GM12865 (cell line): ENCODE measurements around the gene PRR15.

ENCODE experiments used
- DNase-seq: peaks from one replicate; pipeline ENCODE4 v3.0.0; 2010; ENCODE audit warnings: low read depth
- H3K4me3 ChIP-seq: 2 replicates; pipeline ENCODE4 v1.5.1; 2011; ENCODE audit warnings: mild to moderate bottlenecking, low read depth, low read length, control low read depth
- TF ChIP-seq, protein P1 (sequence below): IDR thresholded peaks from 2 replicates; pipeline ENCODE4 v1.5.1; 2011; ENCODE audit warnings: low read length, control low read depth, low read depth, inconsistent platforms; ENCODE audit not compliant: insufficient read depth; ENCODE audit errors: missing control alignments

The PRR15 gene

DNA sequence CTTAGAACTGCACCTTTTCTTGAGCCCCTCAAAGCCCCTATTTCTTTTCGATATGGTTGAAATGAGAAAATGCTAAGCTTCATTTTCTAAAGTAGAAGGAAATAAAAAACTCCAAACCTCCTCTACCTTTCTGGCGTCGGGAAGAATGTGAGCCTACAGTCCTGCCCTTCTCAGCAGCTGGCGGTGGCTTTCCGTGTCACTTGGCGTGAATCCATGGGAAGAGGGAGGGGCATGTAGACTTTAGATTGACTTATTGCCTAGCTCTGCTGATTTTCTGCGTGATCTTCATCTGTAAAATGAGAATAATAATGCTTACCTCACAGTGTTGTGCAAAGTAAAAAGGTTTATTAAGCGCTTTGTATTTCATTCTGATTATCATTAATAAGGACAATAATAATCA, 35.0 kb downstream of the PRR15 start:
- no peak for DNase-seq
- TF ChIP-seq, protein P1, sequence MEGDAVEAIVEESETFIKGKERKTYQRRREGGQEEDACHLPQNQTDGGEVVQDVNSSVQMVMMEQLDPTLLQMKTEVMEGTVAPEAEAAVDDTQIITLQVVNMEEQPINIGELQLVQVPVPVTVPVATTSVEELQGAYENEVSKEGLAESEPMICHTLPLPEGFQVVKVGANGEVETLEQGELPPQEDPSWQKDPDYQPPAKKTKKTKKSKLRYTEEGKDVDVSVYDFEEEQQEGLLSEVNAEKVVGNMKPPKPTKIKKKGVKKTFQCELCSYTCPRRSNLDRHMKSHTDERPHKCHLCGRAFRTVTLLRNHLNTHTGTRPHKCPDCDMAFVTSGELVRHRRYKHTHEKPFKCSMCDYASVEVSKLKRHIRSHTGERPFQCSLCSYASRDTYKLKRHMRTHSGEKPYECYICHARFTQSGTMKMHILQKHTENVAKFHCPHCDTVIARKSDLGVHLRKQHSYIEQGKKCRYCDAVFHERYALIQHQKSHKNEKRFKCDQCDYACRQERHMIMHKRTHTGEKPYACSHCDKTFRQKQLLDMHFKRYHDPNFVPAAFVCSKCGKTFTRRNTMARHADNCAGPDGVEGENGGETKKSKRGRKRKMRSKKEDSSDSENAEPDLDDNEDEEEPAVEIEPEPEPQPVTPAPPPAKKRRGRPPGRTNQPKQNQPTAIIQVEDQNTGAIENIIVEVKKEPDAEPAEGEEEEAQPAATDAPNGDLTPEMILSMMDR, result no peak
- H3K4me3 ChIP-seq, result no peak overlapping the region

DNA sequence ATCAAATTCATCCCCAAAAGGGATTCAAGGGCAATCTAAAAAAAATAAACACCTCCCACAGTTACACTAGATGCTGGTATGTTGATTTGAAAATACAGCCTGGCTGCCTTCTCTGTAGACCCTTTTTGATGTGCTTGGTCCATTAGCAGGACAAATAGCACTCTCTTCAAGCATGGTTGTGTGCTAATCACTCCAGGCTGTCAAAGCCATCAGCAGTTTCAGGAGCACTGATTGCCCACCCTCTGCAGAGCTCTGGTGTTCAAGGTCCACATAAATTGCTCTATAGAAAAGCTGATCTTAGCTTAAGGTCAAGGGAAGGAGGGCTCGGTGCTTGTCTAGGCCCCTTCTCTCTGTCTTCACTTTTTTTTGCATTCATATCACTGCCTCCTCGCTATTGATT, 35.4 kb downstream of the PRR15 start:
- TF ChIP-seq, protein P1, result no peak

DNA sequence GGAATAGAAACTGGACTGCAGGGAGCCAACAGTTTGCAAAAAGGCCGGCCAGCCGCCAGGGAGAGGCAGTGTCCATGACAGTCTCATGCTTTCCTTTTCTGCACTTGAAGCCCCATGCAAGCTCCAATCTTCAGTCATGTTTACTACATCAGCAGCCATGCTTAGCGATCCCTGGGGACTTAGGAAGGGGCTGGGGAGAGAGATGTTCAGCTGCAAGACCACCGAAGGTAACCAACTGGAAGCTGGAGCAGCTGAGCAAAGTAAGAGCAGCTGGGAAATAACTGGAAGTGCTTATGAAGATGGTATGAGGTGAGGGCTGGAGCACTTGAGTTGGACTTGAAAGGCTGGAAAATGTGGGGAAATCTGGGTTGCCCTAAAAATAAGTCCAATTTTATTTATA, 37.0 kb downstream of the PRR15 start:
- TF ChIP-seq, protein P1, result no peak
- no peak for DNase-seq
- no peak overlapping the region for H3K4me3 ChIP-seq

More for the DNA sequence above, 35.4 kb downstream of the PRR15 start:
- DNase-seq, result no peak
- no peak overlapping the region for H3K4me3 ChIP-seq

DNA sequence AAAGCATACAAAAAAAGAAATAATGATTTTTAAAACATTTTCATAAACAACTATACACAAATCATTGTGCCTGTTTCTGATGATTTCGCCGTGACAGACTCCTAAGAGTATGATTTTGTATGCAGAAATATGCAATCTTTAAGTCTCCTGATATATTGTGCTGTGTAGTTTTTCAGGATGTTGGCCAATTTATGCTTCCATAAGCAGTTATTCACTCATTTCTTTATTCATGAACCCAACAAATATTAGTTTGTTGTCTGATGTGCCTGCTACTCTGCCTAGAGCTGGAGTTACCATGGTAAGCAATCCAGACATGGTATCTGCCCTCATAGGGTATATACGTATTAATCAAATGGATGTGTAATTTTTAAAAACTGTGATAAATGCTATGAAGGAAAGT, 40.4 kb downstream of the PRR15 start:
- no peak overlapping the region for H3K4me3 ChIP-seq
- TF ChIP-seq, protein P1, result no peak
- no peak for DNase-seq

DNA sequence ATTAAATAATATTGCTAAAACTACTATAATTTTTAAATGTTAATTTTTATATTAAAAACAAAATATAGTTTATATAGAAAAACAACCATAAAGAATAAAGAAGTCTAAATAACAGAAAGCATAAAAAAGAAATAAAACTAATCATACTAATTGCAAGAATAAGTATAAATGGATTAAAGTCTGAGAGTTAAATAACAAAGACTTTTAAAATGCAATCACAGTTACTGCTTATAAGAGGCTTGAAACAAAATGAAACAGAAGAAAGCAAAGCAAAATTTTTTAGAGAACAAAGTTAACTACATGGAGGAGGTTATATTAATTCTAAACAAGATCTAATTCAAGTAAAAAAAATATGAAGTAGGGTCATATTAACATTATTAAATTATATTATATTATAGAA, 41.1 kb downstream of the PRR15 start:
- TF ChIP-seq, protein P1, result no peak
- no peak overlapping the region for H3K4me3 ChIP-seq
- no peak for DNase-seq

DNA sequence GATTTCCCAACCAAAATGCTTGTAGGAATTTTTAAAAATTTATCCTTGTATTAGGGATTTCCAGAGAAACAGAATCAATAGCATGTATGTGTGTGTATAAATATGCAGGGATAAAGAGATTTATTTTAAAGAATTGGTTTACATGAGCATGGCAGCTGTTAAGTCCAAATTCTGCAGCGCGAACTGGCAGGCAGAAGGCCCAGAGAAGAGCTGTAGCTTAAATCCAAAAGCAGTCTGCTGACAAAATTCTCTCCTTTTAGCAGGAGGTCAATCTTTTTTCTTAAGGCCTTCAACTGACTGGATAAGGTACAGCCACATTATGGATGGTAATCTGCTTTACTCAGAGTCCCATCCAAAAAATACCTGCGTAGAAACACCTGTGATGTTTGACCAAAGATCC, 42.0 kb downstream of the PRR15 start:
- TF ChIP-seq, protein P1, result no peak
- H3K4me3 ChIP-seq, result no peak overlapping the region
- DNase-seq, result no peak

DNA sequence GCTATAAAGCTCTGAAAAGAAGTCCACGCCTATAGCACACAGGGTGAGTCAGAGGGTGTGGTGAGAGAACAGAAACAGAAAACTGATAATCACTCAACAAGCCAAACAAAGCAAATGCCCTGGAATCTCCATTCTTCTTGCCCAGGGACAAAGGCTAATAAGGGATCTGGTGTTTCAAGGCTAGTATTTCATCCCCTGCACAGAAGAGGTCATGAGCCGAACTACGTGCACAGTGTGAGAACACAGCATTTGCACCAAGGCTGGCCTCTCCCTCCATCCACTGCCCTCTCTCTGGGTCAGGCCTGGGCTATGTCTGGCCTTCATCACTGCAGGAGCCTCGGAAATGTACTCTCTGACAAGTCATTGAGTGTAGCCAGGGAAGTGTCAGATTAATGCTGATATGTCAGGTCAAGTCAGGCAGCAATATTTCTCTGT, 42.7 kb downstream of the PRR15 start:
- TF ChIP-seq, protein P1, result no peak
- DNase-seq, result no peak
- no peak overlapping the region for H3K4me3 ChIP-seq
